ACC112 (cell line): Measurements from ENCODE around the gene NCCRP1.
A peak's percentile ranks its signal among the peaks of the same experiment; 100 is the strongest.
"Not testable (repeated sequence)": the region's sequence is repeated elsewhere in the genome, so short reads cannot be mapped to it uniquely, and the experiment has no call there.

ENCODE experiments used
- H2AFZ ChIP-seq: fragments of 200-600 bp; sonication (generic); one replicate; pipeline ENCODE4 v1.6.0; 2017; ENCODE audit warnings: antibody characterized with exemption, low read length; ENCODE audit not compliant: unreplicated experiment
- H3K27ac ChIP-seq: fragments of 200-600 bp; sonication (generic); 2 replicates; pipeline ENCODE4 v1.5.1; 2014; ENCODE audit warnings: low read depth, mild to moderate bottlenecking, antibody characterized with exemption, low read length, moderate library complexity
- H3K27me3 ChIP-seq: fragments of 200-600 bp; sonication (generic); 2 replicates; pipeline ENCODE4 v1.6.1; 2014; ENCODE audit warnings: mild to moderate bottlenecking, antibody characterized with exemption, low read length, moderate library complexity, mixed read lengths; ENCODE audit not compliant: insufficient read depth
- H3K36me3 ChIP-seq: fragments of 200-600 bp; sonication (generic); 2 replicates; pipeline ENCODE4 v1.6.1; 2016; ENCODE audit warnings: mild to moderate bottlenecking, antibody characterized with exemption, low read length, moderate library complexity, mixed read lengths; ENCODE audit not compliant: insufficient read depth
- H3K4me1 ChIP-seq: fragments of 200-600 bp; sonication (generic); one replicate; pipeline ENCODE4 v1.6.1; 2016; ENCODE audit warnings: low read length, mixed read lengths; ENCODE audit not compliant: insufficient read depth, unreplicated experiment, control insufficient read depth
- H3K4me3 ChIP-seq: fragments of 200-600 bp; sonication (generic); 2 replicates; pipeline ENCODE4 v1.5.1; 2014; ENCODE audit warnings: mild to moderate bottlenecking, low read depth, low read length
- H3K79me2 ChIP-seq: fragments of 200-600 bp; sonication (generic); one replicate; pipeline ENCODE4 v1.6.0; 2016; ENCODE audit warnings: low read length; ENCODE audit not compliant: control insufficient read depth, unreplicated experiment, insufficient read depth

Gene NCCRP1

DNA sequence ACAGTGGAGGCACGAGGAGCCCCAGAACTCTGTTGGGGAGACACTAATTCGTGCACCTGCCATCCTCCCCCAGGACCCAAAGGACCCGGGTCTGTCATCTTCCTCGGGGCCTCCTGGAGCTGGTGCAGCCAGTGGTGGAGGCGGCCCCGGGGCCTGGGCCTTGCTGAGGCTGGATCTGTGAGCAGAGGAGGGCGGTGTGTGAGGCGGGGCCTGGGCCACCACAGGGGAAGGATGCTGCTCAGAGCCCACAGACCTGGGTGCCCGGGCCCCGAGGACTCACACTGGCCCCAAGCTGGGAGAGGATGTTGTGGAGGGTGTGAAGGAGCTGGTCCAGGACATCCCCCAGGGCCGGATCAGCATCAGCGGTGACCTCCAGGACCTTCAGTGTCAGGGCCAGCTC, 39.8 kb downstream of the NCCRP1 start:
- Histone ChIP-seq H3K4me1 (no peaks in the 10 kb centered on the region), H3K36me3 (no peaks in the 10 kb centered on the region), H3K4me3 (no peak overlapping the region), H3K79me2 (no peaks in the 10 kb centered on the region), H3K27me3 (peaks cover 8% of the 10 kb centered on the region; the same call in 1 of the 2 replicates), H3K27ac (no peak overlapping the region), H2AFZ (no peak overlapping the region)

DNA sequence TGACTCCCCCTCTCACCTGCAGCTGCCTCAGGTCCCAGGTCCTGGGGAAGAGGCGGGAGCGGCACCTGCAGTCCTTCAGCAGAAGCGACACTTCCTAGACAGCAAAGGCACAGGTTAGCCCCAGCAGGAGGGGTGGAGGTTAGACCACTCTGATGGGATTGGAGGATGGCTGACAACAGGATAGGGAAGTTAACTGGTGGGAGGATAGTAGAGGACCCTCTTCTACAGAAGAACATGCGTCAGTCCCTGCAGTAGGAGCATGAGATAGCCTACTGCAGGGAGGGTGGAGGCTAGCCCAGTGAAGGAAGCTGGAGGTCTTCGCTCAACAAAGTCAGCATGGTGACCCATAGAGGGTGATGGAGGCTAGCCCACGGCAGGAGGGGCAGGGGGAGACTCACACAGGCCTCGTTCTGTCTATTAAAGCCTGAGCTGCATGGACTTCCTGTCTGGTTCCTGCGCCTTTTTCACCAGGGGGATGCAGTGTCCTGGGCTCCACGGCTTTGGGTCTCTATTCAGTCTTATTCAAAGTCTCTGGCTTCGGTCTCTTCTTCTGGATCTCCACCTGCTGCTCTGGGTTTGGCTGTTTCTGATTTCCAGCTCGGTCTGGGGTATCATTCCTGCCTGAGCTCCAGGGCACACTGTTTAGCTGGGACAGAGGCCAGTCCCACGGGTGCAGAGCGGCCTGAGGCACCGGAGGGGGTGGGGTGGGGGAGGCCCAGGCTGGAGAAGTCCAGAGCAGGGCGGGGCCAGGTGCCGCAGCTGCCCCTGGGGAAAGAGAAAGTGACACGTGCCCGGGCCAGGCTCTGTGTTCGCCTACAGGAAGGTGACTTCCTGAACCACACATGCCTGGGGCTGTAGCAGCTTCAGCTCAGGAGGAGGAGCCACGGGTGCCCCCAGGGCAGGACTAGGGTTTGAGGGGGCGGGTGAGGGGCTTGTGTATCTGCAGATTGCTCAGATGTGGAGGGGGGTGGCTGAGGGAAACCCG, 40.7 kb downstream of the NCCRP1 start:
- Histone ChIP-seq H3K4me1 (no peaks in the 10 kb centered on the region), H3K27me3 (peaks cover 8% of the 10 kb centered on the region; the same call in 1 of the 2 replicates), H3K27ac (no peak overlapping the region), H3K4me3 (no peak overlapping the region; the same call in 1 of the 2 replicates), H3K36me3 (no peaks in the 10 kb centered on the region), H3K79me2 (no peaks in the 10 kb centered on the region), H2AFZ (no peak overlapping the region)

DNA sequence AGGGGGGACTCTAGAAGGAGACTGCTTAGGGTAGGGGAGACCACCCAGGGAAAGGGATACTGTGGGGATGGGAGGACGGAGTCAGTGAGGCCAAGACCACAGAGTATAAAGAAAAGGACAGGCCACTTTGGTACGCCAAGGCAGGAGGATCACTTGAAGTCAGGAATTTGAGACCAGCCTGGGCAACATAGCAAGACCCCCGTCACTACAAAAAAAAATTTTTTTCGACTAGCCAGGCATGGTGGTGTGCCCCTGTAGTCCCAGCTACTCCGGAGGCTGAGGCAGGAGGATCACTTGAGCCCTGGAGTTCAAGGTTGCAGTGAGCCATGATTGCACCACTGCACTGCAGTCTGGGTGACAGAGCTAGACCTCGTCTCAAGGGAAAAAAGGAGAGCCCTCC, 41.4 kb downstream of the NCCRP1 start:
- Histone ChIP-seq H3K27me3 (peaks cover 6% of the 10 kb centered on the region; the same call in 1 of the 2 replicates), H3K79me2 (no peaks in the 10 kb centered on the region), H3K4me3 (no peak overlapping the region), H3K27ac (no peak overlapping the region), H3K36me3 (no peaks in the 10 kb centered on the region), H3K4me1 (no peaks in the 10 kb centered on the region), H2AFZ (no peak overlapping the region)

DNA sequence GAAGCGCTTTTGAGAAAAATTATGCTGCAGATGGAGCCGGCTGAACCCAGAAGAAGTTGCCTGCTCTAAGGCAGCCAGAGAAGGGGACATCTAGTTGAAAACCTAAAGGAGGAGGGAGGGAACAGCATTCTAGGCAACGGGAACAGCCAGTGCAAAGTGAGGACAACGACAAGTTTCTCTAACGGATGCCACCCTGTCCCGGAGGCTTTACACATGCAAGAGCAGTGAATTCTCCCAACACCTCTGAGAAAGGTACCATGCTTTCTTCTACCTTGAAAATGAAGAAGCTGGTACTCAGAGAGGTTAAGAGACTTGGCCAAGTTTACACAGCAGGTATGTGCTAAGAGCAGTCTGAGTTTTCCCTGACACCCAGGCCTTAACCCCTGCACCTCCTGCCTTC, 42.2 kb downstream of the NCCRP1 start:
- H3K4me1 ChIP-seq = no peaks in the 10 kb centered on the region
- no peaks in the 10 kb centered on the region for H3K36me3 ChIP-seq
- no peaks in the 10 kb centered on the region for H3K79me2 ChIP-seq
- no peaks in the 10 kb centered on the region for H3K27me3 ChIP-seq
- no peak overlapping the region for H3K27ac ChIP-seq
- no peak overlapping the region for H2AFZ ChIP-seq
- H3K4me3 ChIP-seq = no peak overlapping the region

DNA sequence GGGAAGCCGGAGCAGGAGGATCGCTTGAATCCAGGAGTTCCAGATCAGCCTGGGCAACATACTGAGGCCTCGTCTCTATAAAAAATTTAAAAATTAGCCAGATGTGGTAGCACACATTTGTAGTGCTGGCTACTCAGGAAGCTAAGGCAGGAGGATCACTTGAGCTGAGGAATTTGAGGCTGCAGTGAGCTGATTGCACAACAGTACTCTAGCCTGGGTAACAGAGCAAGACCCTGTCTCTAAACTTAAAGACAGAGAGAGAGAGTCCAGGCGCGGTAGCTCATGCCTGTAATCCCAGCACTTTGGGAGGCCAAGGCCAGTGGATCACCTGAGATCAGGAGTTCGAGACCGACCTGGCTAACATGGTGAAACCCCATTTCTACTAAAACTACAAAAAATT, 43.7 kb downstream of the NCCRP1 start:
- Histone ChIP-seq H3K79me2 (no peaks in the 10 kb centered on the region), H3K36me3 (no peaks in the 10 kb centered on the region), H3K4me1 (no peaks in the 10 kb centered on the region), H2AFZ (no peak overlapping the region), H3K27me3 (no peaks in the 10 kb centered on the region), H3K4me3 (no peak overlapping the region), H3K27ac (no peak overlapping the region)

DNA sequence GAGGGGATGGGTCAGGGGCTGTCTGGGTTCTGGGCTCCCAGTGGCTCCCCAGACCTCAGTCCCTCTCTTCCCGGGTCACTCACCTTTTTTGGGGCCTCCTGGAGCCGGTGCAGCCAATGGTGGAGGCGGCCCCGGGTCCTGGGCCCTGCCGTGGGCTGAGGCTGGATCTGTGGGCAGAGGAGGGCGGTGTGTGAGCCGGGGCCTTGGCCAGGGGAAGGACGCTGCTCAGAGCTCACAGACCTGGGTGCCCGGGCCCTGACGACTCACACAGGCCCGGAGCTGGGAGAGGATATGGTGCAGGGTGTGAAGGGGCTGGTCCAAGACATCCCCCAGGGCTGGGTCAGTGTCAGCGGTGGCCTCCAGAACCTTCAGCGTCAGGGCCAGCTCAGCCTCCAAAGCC, 47.0 kb downstream of the NCCRP1 start:
- not testable (repeated sequence) for H3K27ac ChIP-seq, H2AFZ ChIP-seq, H3K36me3 ChIP-seq, H3K27me3 ChIP-seq, H3K4me1 ChIP-seq, H3K4me3 ChIP-seq, H3K79me2 ChIP-seq

DNA sequence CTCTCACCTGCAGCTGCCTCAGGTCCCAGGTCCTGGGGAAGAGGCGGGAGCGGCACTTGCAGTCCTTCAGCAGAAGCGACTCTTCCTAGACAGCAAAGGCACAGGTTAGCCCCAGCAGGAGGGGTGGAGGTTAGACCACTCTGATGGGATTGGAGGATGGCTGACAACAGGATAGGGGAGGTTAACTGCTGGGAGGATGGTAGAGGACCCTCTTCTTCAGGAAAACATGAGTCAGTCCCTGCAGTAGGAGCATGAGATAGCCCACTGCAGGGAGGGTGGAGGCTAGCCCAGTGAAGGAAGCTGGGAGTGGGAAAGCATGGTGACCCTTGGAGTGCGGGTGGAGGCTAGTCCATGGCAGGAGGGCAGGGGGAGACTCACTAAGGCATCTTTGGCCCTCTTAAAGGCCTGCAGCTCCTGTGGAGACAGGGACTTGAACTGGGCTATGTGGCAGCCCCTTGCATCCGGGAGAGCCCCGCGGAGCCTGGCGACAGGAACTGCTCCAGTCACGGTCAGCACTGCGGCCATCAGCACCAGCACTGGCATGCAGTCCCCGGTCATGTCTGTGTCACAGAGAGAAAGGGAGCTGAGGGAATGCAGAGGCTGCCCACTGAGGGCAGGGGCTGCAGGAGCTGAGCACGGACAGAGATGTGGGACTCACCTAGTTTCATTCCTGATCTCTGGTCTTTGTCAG, 47.8 kb downstream of the NCCRP1 start, which contains the start of gene IFNL3:
IFNL3 (minus strand) TSS at position 597 of the 691 bp plus-strand sequence; CDS start at position 558, 39 bp downstream.
- not testable (repeated sequence) for H2AFZ ChIP-seq, H3K27ac ChIP-seq, H3K4me1 ChIP-seq, H3K36me3 ChIP-seq, H3K79me2 ChIP-seq, H3K4me3 ChIP-seq
- peaks cover 11% of the 10 kb centered on the region; the same call in 1 of the 2 replicates for H3K27me3 ChIP-seq

DNA sequence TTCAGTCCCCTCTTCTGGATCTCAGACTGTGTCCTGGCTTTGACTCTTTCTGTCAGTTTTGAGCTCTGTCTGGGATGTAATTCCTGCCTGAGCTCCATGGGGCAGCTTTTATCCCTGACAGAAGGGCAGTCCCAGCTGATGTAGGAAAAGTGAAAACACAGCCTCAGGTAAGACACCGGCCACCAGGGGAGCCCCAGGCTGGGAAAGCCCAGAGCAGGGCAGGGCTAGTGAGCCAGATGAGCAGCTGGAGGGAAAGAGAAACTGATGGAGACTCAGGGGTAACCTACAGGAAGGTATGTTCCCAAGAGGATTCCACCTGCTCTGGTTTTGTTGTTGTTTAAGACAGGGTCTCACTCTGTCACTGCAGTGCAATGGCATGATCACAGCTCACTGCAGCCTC, 48.4 kb downstream of the NCCRP1 start:
- H3K4me3 ChIP-seq, H3K4me1 ChIP-seq, H3K27ac ChIP-seq, H3K36me3 ChIP-seq, H3K79me2 ChIP-seq, H2AFZ ChIP-seq: not testable (repeated sequence)
- peaks cover 11% of the 10 kb centered on the region; the same call in 1 of the 2 replicates for H3K27me3 ChIP-seq

DNA sequence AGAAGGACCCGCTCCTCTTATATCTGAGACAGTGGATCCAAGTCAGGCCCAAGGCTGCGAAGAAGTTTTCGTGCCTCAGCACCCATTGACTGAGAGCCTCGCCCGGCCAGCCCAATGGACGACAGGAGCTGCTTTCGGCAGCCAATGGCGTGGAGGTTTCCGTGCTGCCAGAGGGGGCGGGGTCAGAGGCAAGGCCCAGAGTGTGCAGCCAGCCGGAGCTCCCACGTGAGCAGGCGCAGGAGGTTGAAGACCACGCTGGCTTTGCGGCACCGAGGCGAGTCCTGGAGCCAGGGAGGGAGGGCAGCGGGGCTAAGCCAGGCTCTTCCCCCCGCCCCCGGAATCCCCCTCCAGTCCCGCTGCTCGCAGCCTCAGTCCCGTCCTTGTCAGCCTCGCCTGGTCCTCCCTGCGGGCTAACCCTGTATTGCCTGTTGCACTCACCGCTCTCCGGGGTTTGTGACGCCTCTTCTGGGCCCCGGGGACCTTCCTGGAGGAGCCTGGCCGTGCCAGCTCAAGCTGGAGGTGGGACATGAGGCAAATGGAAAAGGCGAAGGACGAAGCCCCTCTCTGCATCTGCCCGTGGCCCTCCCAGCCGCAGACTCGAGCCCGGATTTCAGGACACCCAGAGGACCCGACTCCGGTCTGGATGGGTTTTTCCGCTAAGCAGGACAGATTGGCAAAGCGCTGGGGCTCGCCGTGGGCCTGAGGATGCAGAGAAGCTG, 50.3 kb downstream of the NCCRP1 start:
- Histone ChIP-seq H2AFZ (peak overlapping the region; percentile 43), H3K79me2 (no peaks in the 10 kb centered on the region), H3K4me1 (no peaks in the 10 kb centered on the region), H3K27ac (no peak overlapping the region), H3K4me3 (peak overlapping the region; percentile 74), H3K27me3 (peaks cover 11% of the 10 kb centered on the region; the same call in 1 of the 2 replicates), H3K36me3 (no peaks in the 10 kb centered on the region)
